GM21526 (cell line): ENCODE measurements around the gene CFAP210.
"Not testable (repeated sequence)": the region's sequence is repeated elsewhere in the genome, so short reads cannot be mapped to it uniquely, and the experiment has no call there.

Experiments
- ATAC-seq: cut with Tn5 transposase; IDR thresholded peaks from one replicate; pipeline ENCODE4 v1.9.1; 2021; ENCODE audit warnings: moderate library complexity; ENCODE audit not compliant: unreplicated experiment, low FRiP score

The CFAP210 gene

GRCh38 chr2:169636440-169637097, 57.6 kb downstream of the CFAP210 start:
- ATAC-seq = no peak

- no peak for ATAC-seq
These were observed 68.4 kb downstream of the CFAP210 start for GRCh38 chr2:169625781-169626180.

GRCh38 chr2:169623235-169623634, 71.0 kb downstream of the CFAP210 start:
- no peak for ATAC-seq

- no peak for ATAC-seq
These were observed 73.7 kb downstream of the CFAP210 start for GRCh38 chr2:169620509-169620908.

GRCh38 chr2:169619946-169620345, 74.3 kb downstream of the CFAP210 start:
- no peak for ATAC-seq

GRCh38 chr2:169615982-169616381, 78.2 kb downstream of the CFAP210 start:
- not testable (repeated sequence) for ATAC-seq

GRCh38 chr2:169613876-169614275, 80.3 kb downstream of the CFAP210 start:
- ATAC-seq = no peak

- ATAC-seq = no peak
These were observed 84.9 kb downstream of the CFAP210 start for GRCh38 chr2:169609264-169609663.

GRCh38 chr2:169599568-169599967, 94.6 kb downstream of the CFAP210 start:
- no peak for ATAC-seq

GRCh38 chr2:169598982-169599381, 95.2 kb downstream of the CFAP210 start:
- no peak for ATAC-seq

GRCh38 chr2:169596546-169596945, 97.7 kb downstream of the CFAP210 start:
- not testable (repeated sequence) for ATAC-seq
